CD14-positive monocyte (primary cell): ENCODE results near the gene ZNF662. TPM values are rescaled to one million over a fixed set of nuclear protein-coding genes. Genes with fewer than 3 reads are reported as not detected.
"Not testable (repeated sequence)": the region's sequence is repeated elsewhere in the genome, so short reads cannot be mapped to it uniquely, and the experiment has no call there.

Source experiments
- DNase-seq, 3 donors: peaks; one replicate each; pipeline ENCODE4 v3.0.0-alpha.2; 2011 to 2022
- H2AFZ ChIP-seq: 2 replicates; pipeline ENCODE4 v1.6.0; 2012; ENCODE audit warnings: mild to moderate bottlenecking, low read depth, low read length, inconsistent platforms; ENCODE audit not compliant: insufficient read depth, poor library complexity, severe bottlenecking
- H3K27ac ChIP-seq, 2 donors: 1 replicate in 1 of 2; 2 replicates in 1 of 2; pipeline ENCODE4 v1.5.1; 2012 to 2013; ENCODE audit warnings: low read length in 2 of 2, control low read depth in 1 of 2, inconsistent platforms in 1 of 2, low read depth in 1 of 2, mild to moderate bottlenecking in 1 of 2
- H3K27me3 ChIP-seq, 2 donors: one replicate each; pipeline versions ENCODE4 v1.6.0 to v1.6.1; 2011 to 2013; ENCODE audit warnings: low read length in 2 of 2; ENCODE audit not compliant: control insufficient read depth in 2 of 2, insufficient read depth in 2 of 2
- H3K36me3 ChIP-seq, 2 donors: replicated peaks in 1 of 2; 1 replicate in 1 of 2; 2 replicates in 1 of 2; pipeline versions ENCODE4 v1.5.1 to v1.6.1; 2012 to 2013; ENCODE audit warnings: low read length in 2 of 2, control low read depth in 1 of 2, inconsistent platforms in 1 of 2, mild to moderate bottlenecking in 1 of 2; ENCODE audit not compliant: insufficient read depth in 2 of 2, control insufficient read depth in 1 of 2
- H3K4me1 ChIP-seq, 2 donors: 1 replicate in 1 of 2; 2 replicates in 1 of 2; pipeline versions ENCODE4 v1.5.1 to v1.6.1; 2012 to 2013; ENCODE audit warnings: low read length in 2 of 2, control low read depth in 1 of 2, inconsistent platforms in 1 of 2, mild to moderate bottlenecking in 1 of 2, moderate library complexity in 1 of 2; ENCODE audit not compliant: insufficient read depth in 2 of 2, control insufficient read depth in 1 of 2
- H3K4me2 ChIP-seq: replicated peaks from 2 replicates; pipeline ENCODE3; 2012; ENCODE audit warnings: low read length, moderate library complexity, mild to moderate bottlenecking; ENCODE audit not compliant: poor library complexity, severe bottlenecking; ENCODE audit errors: extremely low read depth
- H3K4me3 ChIP-seq, 3 experiments: fragments of 200-600 bp in 1 of 3; sonication (generic) in 1 of 3; replicated peaks in 1 of 3; 1 replicate in 2 of 3; 2 replicates in 1 of 3; pipeline ENCODE4 v1.5.1; 2011 to 2013; ENCODE audit warnings: low read length in 3 of 3, mild to moderate bottlenecking in 3 of 3, control low read depth in 2 of 3, low read depth in 2 of 3, inconsistent platforms in 1 of 3, moderate library complexity in 1 of 3
- H3K79me2 ChIP-seq: 2 replicates; pipeline ENCODE4 v1.6.0; 2012; ENCODE audit warnings: mild to moderate bottlenecking, control low read depth, inconsistent platforms, low read length, moderate library complexity; ENCODE audit not compliant: insufficient read depth
- H3K9ac ChIP-seq: 2 replicates; pipeline ENCODE4 v1.6.0; 2017; ENCODE audit warnings: low read length, mild to moderate bottlenecking; ENCODE audit not compliant: insufficient read depth, poor library complexity, severe bottlenecking
- H3K9me3 ChIP-seq, 2 donors: replicated peaks in 1 of 2; 1 replicate in 1 of 2; 2 replicates in 1 of 2; pipeline versions ENCODE4 v1.5.1 to v1.6.1; 2012 to 2013; ENCODE audit warnings: low read length in 2 of 2, control low read depth in 1 of 2; ENCODE audit not compliant: control insufficient read depth in 1 of 2, insufficient read depth in 1 of 2
- H4K20me1 ChIP-seq: 2 replicates; pipeline ENCODE4 v1.6.0; 2012; ENCODE audit warnings: mild to moderate bottlenecking, low read length, control low read depth, moderate library complexity; ENCODE audit not compliant: insufficient read depth
- H3K27ac Mint-ChIP-seq, 7 donors: one replicate each; pipeline ENCODE4 v1.8.0; 2020; ENCODE audit warnings: mild to moderate bottlenecking in 7 of 7, mixed read lengths in 7 of 7, moderate library complexity in 6 of 7, inconsistent platforms in 2 of 7
- H3K27me3 Mint-ChIP-seq, 3 donors: one replicate each; pipeline ENCODE4 v1.8.0; 2021 to 2022; ENCODE audit warnings: low read depth in 3 of 3, mild to moderate bottlenecking in 3 of 3, mixed read lengths in 3 of 3, moderate library complexity in 3 of 3, inconsistent platforms in 1 of 3
- H3K36me3 Mint-ChIP-seq, 2 donors: one replicate each; pipeline ENCODE4 v1.8.0; 2020; ENCODE audit warnings: mixed read lengths in 2 of 2, inconsistent platforms in 1 of 2, mild to moderate bottlenecking in 1 of 2
- H3K4me1 Mint-ChIP-seq: one replicate; pipeline ENCODE4 v1.8.0; 2020; ENCODE audit warnings: mild to moderate bottlenecking, mixed read lengths
- H3K4me3 Mint-ChIP-seq, 2 donors: one replicate each; pipeline ENCODE4 v1.8.0; 2020; ENCODE audit warnings: mild to moderate bottlenecking in 2 of 2, mixed read lengths in 2 of 2, moderate library complexity in 1 of 2
- H3K9me3 Mint-ChIP-seq, 7 donors: one replicate each; pipeline ENCODE4 v1.8.0; 2020 to 2022; ENCODE audit warnings: mixed read lengths in 7 of 7, mild to moderate bottlenecking in 6 of 7, moderate library complexity in 6 of 7, inconsistent platforms in 2 of 7
- WGBS: methylation state at CpG from one replicate; pipeline ENCODE4 v1.1.5; 2013; ENCODE audit warnings: missing lambda C conversion rate; ENCODE audit not compliant: insufficient coverage; 5-methylcytosine and 5-hydroxymethylcytosine counted together
- intact Hi-C, 2 donors: fragments of 100-400 bp; cut with micrococcal nuclease; formaldehyde crosslinking; loops; one replicate each; pipeline versions ENCODE4 v1.15.0 to v1.15.1; 2023
- polyA plus RNA-seq, 3 donors: library from polyadenylated mRNA; depleted of rRNA in 1 of 3; unstranded in 2 of 3; stranded (reverse) in 1 of 3; fragments of 300-500 nt in 2 of 3; fragments of >200 nt in 1 of 3; fragmentation: Illumina TruSeq in 2 of 3; gene quantifications; 1 replicate in 2 of 3; 2 replicates in 1 of 3; pipeline ENCODE4 v1.2.3, GENCODE V29; 2012 to 2021
- TF ChIP-seq, protein P1 (sequence below): fragments of 200-600 bp; IDR thresholded peaks from one replicate; pipeline ENCODE4 v1.8.0; 2022; ENCODE audit warnings: antibody characterized with exemption, mild to moderate bottlenecking

Gene ZNF662
- polyA plus RNA-seq, 3 donors = 0.09 TPM; not detected in 2

DNA sequence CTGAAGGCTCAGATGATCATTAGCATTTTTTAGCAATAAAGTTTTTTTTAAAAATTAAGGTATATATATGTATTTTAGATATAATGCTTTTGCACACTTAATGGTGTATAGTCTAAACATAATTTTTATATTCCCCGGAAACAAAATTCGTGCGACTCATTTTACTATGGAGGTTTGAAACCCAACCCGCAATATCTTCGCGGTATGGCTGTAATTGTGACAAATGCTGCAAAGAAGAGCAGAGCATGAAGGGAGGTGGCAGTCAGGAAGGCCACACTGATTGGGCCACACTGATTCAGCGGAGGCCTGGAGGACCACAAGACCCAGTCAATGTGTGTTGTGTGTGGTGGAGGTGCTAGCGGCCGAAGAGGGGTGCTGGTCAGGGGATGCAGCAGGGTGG is 25.8 kb upstream of the ZNF662 start:
- peak overlapping the region in 1 of 7 donors; percentile 40 for H3K27ac Mint-ChIP-seq
- DNase-seq = no peak

DNA sequence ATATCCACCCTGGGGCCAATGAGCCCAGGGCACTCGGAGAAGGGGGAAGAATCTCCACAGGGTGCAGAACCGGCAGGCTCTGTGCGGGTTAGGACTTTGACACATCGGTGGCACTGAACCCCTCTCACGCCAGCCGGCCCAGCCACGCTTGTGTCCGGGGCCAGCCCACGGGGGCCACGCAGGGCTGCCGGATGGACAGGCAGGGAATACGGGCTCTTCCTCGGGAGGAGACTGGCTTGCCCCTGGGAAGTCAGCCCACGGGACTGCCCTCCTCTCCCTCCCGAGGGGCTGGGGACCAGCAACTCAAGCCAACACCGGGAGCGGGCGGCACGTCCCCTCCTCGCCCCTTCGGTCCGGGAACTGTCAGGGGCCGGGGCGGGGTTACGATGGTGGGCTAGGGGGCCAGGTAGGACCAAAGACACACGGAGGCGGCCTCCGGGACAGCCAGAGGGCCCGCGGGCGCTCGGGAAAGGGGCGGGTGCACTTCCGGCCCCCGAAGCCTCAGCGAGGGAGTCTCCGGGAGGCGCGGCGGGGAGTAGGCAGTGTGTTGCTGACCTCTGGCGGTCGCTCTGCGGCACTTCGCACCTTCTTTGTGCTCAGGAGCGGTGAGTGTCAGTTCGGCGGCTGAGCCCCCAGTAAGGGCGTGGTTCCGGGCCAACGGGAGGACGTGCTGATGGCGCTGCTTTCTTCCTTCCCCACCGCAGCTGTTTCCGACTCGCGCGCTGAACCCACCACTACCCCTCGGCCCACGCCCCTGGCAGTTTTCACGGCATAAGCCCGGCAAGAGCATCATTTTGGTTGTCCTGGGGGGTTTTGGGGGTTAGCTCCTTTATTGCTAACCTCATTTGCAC is 25.1 kb upstream of the ZNF662 start:
- intact Hi-C loops = loop anchor here (2.0 to 5.0 kb wide), 3 partner anchors 48 to 99 kb away; no protein-coding TSS in a partner anchor
- peak overlapping the region; percentile 74 to 91 for H3K4me3 Mint-ChIP-seq
- no peaks in the 10 kb centered on the region for H3K36me3 ChIP-seq
- H3K4me3 ChIP-seq = peak overlapping the region; percentile 38 to 76 (median 68)
- H3K4me1 ChIP-seq = peaks cover 13 to 14% of the 10 kb centered on the region in 2 donors
- peak overlapping the region; percentile 92 for H2AFZ ChIP-seq
- peaks cover 0 to 2% of the 10 kb centered on the region in 2 donors for H3K36me3 Mint-ChIP-seq
- TF ChIP-seq, protein P1, sequence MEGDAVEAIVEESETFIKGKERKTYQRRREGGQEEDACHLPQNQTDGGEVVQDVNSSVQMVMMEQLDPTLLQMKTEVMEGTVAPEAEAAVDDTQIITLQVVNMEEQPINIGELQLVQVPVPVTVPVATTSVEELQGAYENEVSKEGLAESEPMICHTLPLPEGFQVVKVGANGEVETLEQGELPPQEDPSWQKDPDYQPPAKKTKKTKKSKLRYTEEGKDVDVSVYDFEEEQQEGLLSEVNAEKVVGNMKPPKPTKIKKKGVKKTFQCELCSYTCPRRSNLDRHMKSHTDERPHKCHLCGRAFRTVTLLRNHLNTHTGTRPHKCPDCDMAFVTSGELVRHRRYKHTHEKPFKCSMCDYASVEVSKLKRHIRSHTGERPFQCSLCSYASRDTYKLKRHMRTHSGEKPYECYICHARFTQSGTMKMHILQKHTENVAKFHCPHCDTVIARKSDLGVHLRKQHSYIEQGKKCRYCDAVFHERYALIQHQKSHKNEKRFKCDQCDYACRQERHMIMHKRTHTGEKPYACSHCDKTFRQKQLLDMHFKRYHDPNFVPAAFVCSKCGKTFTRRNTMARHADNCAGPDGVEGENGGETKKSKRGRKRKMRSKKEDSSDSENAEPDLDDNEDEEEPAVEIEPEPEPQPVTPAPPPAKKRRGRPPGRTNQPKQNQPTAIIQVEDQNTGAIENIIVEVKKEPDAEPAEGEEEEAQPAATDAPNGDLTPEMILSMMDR = peak; percentile 86
- peaks cover 6 to 9% (median 6%) of the 10 kb centered on the region in 3 donors for H3K27me3 Mint-ChIP-seq
- WGBS = 3% methylated on average over 46 of the region's 61 CpGs
- H3K27me3 ChIP-seq = peaks cover 0 to 10% of the 10 kb centered on the region in 2 donors
- H3K9ac ChIP-seq = peak overlapping the region; percentile 65
- no peaks in the 10 kb centered on the region for H3K79me2 ChIP-seq
- peak overlapping the region; percentile 84 for H3K4me2 ChIP-seq
- no peaks in the 10 kb centered on the region for H3K9me3 ChIP-seq
- H4K20me1 ChIP-seq = no peaks in the 10 kb centered on the region
- peak; percentile 77 to 84 (median 80) for DNase-seq
- H3K27ac Mint-ChIP-seq = peak overlapping the region in 4 of 7 donors; percentile 40 to 71 (median 68)
- H3K4me1 Mint-ChIP-seq = peaks cover 10% of the 10 kb centered on the region
- no peaks in the 10 kb centered on the region for H3K9me3 Mint-ChIP-seq
- H3K27ac ChIP-seq = peak overlapping the region in 1 of 2 donors; percentile 19

More for the DNA sequence above, 25.8 kb upstream of the ZNF662 start:
- peaks cover 0 to 2% of the 10 kb centered on the region in 2 donors for H3K36me3 Mint-ChIP-seq
- peaks cover 10% of the 10 kb centered on the region for H3K4me1 Mint-ChIP-seq
- Histone ChIP-seq H3K9ac (peak overlapping the region; percentile 65), H3K27ac (no peak overlapping the region), H3K4me2 (peak overlapping the region; percentile 84), H4K20me1 (no peaks in the 10 kb centered on the region), H3K4me1 (peaks cover 13 to 14% of the 10 kb centered on the region in 2 donors), H2AFZ (peak overlapping the region; percentile 92), H3K4me3 (peak overlapping the region in 1 of 3 experiments; percentile 76), H3K79me2 (no peaks in the 10 kb centered on the region), H3K27me3 (peaks cover 0 to 10% of the 10 kb centered on the region in 2 donors), H3K36me3 (no peaks in the 10 kb centered on the region), H3K9me3 (no peaks in the 10 kb centered on the region)
- H3K4me3 Mint-ChIP-seq = peak overlapping the region; percentile 74 to 91
- TF ChIP-seq, protein P1 = no peak
- no peaks in the 10 kb centered on the region for H3K9me3 Mint-ChIP-seq
- WGBS = 79% methylated on average over 4 of the region's 9 CpGs
- intact Hi-C loops = loop anchor here (2.0 to 5.0 kb wide), 3 partner anchors 47 to 98 kb away; no protein-coding TSS in a partner anchor
- H3K27me3 Mint-ChIP-seq = peaks cover 6 to 9% (median 7%) of the 10 kb centered on the region in 3 donors

- not testable (repeated sequence) for H4K20me1 ChIP-seq, H2AFZ ChIP-seq, H3K4me3 ChIP-seq, H3K4me3 Mint-ChIP-seq, H3K36me3 Mint-ChIP-seq, H3K9me3 ChIP-seq, H3K79me2 ChIP-seq, H3K36me3 ChIP-seq, H3K27ac ChIP-seq, H3K27ac Mint-ChIP-seq, H3K9ac ChIP-seq, H3K4me2 ChIP-seq, H3K9me3 Mint-ChIP-seq, H3K4me1 Mint-ChIP-seq, H3K27me3 ChIP-seq
- peak in 1 of 3 donors; percentile 33 for DNase-seq
- no CpG with 5 or more reads among the region's 6 CpGs for WGBS
- peaks cover 6 to 11% (median 8%) of the 10 kb centered on the region in 3 donors for H3K27me3 Mint-ChIP-seq
- H3K4me1 ChIP-seq = peaks cover 13 to 14% of the 10 kb centered on the region in 2 donors
- intact Hi-C loops = loop anchor here in 1 of 2 donors (5.0 kb wide), 1 partner anchor 101 kb away; no protein-coding TSS in a partner anchor
These were observed 22.6 kb upstream of the ZNF662 start for GRCh38 chr3:42883251-42883930.
